Stimulated activated CD4-positive, alpha-beta T cell treated with anti-CD3 and anti-CD28 coated beads, Interleukin-4, amount 100 ng/mL, for 24 hours (primary cell): ENCODE data around the gene NFYA.

ENCODE experiments used
- DNase-seq: peaks from one replicate; pipeline ENCODE4 v3.0.0-alpha.2; 2020

Gene NFYA

GRCh38 chr6:41047306-41047705 lies 25.5 kb upstream of the NFYA start:
- no peak for DNase-seq

DNA sequence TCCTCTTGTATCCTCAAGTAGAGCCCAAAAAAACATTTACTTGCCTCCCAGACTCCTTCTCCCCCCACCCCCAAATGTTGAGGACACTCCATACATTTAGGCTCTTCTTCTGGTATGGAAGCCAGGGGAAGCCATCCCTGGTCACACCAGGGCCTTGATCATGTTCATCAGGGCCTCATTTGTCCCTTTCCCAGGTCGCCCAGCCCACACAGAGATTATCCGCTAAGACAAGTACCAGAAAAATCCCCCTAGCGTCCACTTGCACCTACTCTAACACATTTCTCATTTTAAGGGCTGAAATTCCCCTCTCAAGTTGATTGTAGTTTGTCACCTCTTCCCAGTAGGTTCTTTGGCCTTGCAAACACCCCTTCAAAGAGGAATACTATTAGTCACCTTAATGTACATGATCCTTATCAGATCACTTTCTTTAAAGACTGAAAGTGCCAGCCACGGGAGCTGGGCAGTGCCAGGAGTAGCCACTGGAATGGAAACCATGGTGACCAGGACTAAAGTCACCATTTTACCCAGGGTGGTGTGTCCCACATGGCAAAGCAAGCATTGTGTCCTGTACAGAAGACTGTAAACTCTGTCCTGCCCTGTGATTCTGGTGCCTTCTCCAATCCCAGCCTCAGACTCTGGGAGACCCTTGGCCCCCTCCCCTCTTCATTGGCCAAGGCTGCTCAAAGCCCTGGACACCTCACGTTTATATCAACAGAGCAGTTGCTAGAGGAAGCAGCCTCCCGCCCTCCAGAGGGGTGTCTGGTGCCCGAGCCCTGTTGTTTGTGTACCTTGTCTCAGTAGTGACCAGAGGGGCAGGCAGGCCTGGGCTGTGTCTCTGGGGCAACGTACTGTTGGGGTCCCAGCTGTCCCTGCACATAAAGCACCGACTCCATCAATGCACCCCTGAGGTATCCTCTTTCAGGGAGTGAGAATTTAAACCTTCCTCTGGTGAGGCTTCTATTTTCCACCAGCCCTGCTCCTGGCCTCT lies 24.7 kb upstream of the NFYA start:
- no peak for DNase-seq

DNA sequence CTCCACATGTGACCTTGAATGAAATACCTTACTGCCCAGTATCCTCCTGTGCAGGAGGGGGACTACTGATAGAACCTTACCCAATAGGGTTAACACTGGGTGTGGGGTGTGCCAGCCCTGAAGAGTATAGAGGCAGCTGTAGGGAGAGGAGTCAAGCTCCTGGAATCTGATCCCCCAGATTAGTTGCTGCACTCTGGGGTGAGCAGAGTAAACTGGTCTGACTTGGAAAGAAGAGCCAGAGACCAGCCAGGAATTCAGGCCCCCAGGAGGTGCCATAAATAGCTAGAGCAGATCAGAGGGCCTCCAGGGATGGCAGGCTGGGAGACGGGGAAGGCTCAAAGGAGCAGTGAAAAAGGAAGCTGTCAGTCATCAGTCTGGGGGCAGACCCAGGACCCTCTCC lies 23.3 kb upstream of the NFYA start:
- DNase-seq: no peak

DNA sequence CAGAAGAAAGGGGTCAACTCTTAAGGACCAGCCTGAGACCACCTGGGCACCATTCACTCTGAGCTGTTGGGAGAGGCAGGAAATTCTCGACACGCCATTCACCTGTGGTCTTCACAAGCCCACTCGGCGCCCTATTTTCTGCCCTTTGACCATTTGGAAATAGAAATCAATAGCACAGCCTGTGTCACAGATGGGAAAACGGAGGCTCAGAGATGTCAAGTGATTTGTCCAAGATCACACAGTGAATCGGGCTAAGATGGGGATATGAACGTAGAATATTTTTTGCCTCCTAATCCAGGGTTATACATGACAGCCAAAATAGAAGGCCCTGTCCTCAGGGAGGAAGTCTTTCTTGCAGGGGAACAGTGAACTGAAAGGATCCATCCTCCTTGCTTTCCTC lies 22.8 kb upstream of the NFYA start:
- DNase-seq: no peak

DNA sequence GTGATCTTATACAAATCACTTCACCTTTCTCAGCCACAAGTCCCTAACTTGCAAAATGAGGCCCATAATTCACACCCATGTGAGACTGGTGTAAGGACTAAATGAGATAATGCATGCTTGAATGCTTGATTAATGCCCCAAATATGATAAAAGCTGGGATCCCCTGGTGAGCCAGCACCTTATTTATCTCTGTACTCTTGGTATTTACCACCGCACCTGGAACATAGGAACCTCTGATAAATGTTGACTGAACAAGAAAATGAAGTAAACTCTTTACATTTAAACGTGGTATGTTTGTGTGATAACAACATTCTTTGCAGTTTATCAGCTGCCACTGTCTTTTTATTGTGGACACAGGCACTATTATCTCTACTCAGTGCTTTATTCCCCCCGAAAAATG lies 22.2 kb upstream of the NFYA start:
- no peak for DNase-seq

DNA sequence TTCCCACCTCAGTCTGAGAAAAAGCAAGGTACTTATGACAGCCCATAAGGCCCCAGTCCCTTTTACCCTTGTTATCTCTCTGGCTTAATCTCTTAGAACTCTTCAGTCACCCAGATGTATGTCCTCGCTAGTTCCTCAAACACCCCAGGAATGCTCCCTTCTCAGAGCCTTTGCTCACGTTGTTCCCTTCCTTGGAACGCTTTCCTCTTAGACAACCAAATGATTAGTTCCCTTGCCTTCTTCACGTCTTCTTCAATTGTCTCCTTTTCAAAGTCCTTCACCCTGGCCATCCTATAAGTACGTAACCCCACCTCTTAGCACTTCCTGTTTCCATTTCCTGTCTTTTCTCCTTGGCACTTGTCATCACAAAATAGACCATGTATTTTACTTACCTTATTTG lies 20.9 kb upstream of the NFYA start:
- no peak for DNase-seq

- no peak for DNase-seq
Measured at GRCh38 chr6:41053041-41053440, 19.7 kb upstream of the NFYA start, which contains the start of gene APOBEC2. Gene APOBEC2, plus strand, starts transcription at chr6:41053202. Its CDS starts 146 bp downstream, at chr6:41053348.

DNA sequence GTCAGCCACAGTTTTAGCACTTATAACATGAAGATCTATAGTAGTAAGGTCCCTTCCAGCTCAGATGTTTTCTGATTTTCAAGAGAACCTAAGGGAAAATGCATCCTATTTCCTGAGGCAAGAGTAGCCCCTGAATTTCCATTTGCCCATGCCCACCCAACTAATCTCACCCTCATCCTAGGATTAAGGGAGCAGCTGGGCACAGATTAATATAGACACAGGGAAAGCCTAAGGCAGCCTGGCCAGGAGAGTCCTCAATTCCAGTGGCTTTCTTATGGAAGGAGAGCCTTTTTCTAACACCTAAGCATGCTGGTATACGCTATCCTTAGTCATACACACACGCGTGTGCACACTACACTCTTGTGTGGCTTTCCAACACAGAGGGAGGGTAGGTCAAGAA lies 18.3 kb upstream of the NFYA start:
- no peak for DNase-seq

DNA sequence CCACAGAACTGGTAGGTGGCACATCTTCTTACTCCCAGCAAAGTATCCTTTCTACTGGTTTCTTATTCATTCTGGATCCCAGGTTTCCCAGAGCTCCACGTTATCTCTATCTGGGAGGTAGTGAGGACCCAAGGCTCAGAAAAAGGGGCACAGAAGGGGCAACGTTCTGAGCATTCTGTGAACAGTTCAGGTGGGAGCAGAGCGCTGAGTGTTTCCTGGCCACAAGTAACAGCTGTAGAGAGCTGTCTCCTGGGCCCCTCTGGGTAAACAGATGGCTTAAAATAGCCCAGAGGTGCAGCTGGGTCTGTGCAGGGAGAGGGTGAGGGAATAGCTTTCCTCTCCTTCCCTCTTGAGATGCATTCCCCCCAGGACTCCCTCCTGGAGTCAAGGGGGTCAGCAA lies 17.6 kb upstream of the NFYA start:
- DNase-seq: no peak

- no peak for DNase-seq
Measured at GRCh38 chr6:41056768-41057490, 15.8 kb upstream of the NFYA start.

GRCh38 chr6:41058783-41059181 lies 14.0 kb upstream of the NFYA start:
- no peak for DNase-seq

DNA sequence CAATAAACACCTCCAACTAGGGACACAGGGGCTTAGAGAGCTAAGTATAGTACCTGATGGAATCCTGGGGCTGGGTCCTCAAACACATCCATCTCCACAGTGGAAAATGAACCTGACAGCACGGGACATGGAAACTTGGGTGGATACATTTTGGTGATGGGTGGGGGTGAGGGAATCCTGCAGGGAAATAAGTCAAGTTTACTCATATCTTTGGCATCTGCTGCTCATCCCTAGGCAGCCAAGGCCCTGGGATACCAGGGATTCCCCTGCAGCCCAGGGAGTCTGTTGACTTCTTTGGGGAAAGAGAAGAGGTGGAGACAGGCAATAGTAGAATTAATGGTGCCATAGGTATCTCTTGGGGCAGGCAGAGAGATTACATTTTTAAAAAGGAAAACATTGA lies 13.2 kb upstream of the NFYA start:
- DNase-seq: no peak

- DNase-seq: no peak
Measured at GRCh38 chr6:41061196-41061726, 11.5 kb upstream of the NFYA start.

DNA sequence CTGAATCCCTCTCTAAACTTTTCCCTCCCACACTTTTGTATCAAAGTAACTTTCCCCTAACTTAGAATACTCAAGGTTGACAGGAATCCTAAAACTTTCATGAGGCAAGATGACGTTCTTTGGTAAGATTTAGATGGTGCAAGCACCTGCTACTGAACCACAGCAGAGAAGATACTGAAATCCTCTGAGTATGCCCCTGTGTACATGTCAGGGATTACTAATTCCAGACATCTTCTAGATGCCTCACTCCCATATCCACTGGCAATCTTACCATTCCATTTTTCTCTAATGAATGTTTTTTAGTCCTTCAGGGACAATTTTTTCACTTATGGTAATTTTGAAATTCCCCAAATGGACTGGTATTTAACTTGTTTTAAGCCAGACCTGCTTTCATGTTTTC lies 10.7 kb upstream of the NFYA start:
- no peak for DNase-seq

DNA sequence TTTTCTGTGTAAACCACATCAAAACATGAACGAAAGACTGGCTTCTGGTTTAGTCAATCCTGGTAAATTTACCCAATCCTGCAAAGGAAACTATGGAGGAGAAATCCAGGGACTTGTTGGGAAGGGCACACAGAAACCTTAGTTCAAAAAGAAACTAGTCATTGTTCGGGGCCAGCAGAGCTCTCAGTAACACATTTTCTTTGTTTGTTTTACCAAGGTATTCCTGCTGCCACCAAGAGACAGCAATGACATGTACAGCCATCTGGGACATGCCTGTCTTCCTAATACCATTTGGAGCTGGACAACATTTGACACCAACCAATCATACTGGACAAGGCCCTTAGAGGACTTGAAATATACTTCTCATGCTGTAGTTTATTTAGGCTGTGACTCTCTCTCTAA lies 8.9 kb upstream of the NFYA start:
- DNase-seq: no peak

GRCh38 chr6:41064841-41065240 lies 7.9 kb upstream of the NFYA start:
- DNase-seq: no peak

DNA sequence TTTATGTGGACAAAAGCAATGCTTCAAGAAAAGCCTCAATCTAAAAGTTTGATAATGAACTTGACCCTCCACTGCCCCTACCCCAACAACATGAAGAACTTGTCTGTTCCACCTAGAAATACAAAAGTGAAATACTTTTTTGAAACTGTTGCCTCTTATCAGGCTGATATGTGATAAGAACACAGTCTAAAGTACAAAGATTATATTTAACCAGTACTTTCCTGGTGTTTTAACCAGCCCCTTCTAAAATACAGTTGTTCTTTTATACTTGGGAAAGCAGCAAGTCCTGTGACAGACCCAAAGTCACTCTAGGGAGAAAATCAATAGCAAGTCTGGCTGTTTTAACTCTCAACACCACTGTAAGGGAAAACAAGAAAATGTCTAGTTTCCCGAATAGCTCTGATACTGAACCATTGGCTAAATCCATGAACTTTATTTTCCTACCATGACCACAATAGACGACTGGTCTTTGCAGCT lies 7.2 kb upstream of the NFYA start:
- no peak for DNase-seq

- peak; percentile 72 for DNase-seq
Measured at GRCh38 chr6:41066867-41067304, 5.9 kb upstream of the NFYA start.

DNA sequence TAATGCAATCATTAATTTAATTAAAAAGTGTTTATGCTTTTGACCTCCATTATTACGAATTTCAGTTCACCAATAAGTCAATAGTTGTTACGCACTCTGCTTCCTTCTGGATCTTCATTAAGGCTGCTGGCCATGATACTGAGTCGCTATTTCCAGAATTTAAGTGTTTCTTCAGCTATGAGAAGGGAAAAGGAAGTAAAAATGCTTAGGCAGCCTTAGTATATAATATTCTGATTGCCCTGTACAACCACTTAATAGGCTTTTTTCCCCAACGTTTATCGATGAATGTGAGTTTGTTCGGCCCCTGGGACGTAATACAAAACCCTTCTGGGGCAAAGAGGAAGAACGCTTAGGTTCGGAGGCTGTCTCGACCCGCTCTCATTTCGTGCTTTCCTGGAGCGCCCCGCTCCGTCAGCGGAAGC lies 1.3 kb upstream of the NFYA start:
- no peak for DNase-seq

- DNase-seq: peak; percentile 100
Measured at GRCh38 chr6:41071923-41072835, 595 bp upstream of the NFYA start, which contains the start of gene OARD1. Gene OARD1, minus strand, starts transcription at chr6:41072356. Its CDS starts 722 bp downstream, at chr6:41071634.

DNA sequence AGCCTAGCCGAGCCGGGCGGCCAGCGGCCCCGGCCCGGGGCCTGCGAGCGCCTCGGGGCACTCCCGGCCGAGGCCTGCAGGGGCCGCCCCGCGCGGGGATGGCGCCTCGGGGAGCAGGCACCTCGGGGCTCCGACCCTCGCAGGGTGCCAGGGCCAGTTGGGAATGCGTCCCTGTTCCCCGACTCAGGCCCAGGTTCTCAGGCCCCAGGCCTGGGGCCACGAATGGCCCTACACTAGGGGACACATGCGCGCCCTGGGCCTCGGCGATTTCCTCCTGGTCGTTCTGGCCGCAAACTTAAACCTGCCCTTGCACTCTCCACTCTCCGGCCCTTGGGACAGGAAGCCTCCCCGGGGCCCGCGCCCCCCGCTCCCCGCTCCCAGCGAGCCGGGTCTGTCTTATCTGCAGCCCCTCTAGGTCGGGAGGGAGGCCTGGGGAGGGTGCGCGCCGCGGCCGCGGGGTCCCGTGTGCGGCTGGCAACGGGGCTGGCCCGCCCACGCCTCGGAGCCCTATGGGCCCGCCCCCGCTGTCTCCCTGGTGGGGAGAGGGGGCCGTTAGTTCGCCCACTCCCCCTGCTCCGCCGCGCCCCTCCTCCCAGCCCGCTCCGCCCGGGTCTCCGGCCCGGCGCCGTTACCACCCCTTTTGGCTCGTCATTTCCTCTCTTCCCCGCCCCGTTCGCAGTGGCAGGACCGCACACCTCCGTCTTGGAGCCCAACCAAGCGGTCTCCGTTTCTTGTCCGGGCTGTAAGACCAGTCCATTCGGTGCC lies 611 bp downstream of the NFYA start:
- DNase-seq: peak; percentile 80
